GM10266 (cell line): ENCODE results near the gene ZFP42.

ENCODE experiments used
- DNase-seq: peaks from one replicate; pipeline ENCODE4 v3.0.0; 2012; ENCODE audit errors: extremely low spot score
- TF ChIP-seq, protein P1 (sequence below): IDR thresholded peaks from 2 replicates; pipeline ENCODE4 v1.5.1; 2012; ENCODE audit warnings: mild to moderate bottlenecking, low read depth; ENCODE audit not compliant: control insufficient read depth, insufficient read depth; ENCODE audit errors: missing control alignments

Gene ZFP42

GRCh38 chr4:187995322-187996207, at the start of gene ZFP42:
Gene ZFP42 (plus strand): TSS chr4:187995771. CDS start chr4:188002808, 7,037 bp downstream.
- DNase-seq, result no peak
- TF ChIP-seq, protein P1, sequence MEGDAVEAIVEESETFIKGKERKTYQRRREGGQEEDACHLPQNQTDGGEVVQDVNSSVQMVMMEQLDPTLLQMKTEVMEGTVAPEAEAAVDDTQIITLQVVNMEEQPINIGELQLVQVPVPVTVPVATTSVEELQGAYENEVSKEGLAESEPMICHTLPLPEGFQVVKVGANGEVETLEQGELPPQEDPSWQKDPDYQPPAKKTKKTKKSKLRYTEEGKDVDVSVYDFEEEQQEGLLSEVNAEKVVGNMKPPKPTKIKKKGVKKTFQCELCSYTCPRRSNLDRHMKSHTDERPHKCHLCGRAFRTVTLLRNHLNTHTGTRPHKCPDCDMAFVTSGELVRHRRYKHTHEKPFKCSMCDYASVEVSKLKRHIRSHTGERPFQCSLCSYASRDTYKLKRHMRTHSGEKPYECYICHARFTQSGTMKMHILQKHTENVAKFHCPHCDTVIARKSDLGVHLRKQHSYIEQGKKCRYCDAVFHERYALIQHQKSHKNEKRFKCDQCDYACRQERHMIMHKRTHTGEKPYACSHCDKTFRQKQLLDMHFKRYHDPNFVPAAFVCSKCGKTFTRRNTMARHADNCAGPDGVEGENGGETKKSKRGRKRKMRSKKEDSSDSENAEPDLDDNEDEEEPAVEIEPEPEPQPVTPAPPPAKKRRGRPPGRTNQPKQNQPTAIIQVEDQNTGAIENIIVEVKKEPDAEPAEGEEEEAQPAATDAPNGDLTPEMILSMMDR, result no peak

GRCh38 chr4:187961171-187961570, 34.4 kb upstream of the ZFP42 start:
- DNase-seq, result no peak

GRCh38 chr4:187961961-187962360, 33.6 kb upstream of the ZFP42 start:
- DNase-seq, result no peak
- TF ChIP-seq, protein P1, result no peak

More at GRCh38 chr4:187961171-187961570, 34.4 kb upstream of the ZFP42 start:
- TF ChIP-seq, protein P1, result no peak

DNA sequence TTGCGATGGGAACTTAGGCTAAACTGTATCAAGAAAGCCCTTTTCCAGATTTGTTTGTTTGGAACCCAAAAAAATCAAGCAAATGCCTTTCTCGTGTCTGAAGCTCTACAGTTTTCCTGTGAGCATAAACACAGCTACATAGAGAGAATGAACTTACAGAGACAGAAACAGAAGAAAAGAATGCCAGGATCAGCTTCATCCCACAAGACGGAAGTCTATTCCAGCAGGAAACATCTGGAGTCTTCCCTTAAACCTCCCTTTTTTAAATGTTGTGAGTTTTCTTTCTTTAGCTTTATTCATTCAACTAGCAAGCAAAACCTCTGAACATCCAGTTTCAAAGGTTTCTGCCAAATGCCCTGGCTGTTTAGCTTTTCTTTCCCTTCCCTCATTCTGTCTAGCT, 32.6 kb upstream of the ZFP42 start:
- TF ChIP-seq, protein P1, result no peak
- no peak for DNase-seq

- TF ChIP-seq, protein P1, result no peak
- no peak for DNase-seq
These were observed 29.8 kb upstream of the ZFP42 start for GRCh38 chr4:187965726-187966125.

DNA sequence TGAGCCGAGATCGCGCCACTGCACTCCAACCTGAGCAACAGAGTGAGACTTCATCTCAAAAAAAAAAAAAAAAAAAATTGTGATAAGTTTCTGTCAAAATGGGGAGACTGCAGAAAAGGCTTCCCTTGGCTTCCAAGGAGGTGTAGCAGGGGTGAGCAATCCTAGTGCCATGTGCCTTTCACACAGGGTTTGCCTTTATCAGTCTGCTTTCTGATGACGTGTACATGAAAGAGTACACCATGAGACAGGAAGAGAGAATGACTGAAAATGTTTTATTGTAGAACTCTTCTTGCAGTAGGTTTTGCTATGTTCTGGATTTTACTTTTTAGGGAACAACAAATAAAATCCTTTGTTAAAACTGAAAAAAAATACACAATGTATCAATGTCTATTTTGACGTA, 23.4 kb upstream of the ZFP42 start:
- TF ChIP-seq, protein P1, result no peak
- DNase-seq, result no peak

GRCh38 chr4:187983746-187984145, 11.8 kb upstream of the ZFP42 start:
- TF ChIP-seq, protein P1, result no peak

More at GRCh38 chr4:187983746-187984145, 11.8 kb upstream of the ZFP42 start:
- DNase-seq, result no peak
